CD4-positive, alpha-beta T cell treated with Interferon gamma for 1 hour (primary cell): ENCODE data around the gene TMEM37.

ENCODE experiments used
- DNase-seq: peaks from one replicate; pipeline ENCODE4 v3.0.0-alpha.2; 2020

The TMEM37 gene

DNA sequence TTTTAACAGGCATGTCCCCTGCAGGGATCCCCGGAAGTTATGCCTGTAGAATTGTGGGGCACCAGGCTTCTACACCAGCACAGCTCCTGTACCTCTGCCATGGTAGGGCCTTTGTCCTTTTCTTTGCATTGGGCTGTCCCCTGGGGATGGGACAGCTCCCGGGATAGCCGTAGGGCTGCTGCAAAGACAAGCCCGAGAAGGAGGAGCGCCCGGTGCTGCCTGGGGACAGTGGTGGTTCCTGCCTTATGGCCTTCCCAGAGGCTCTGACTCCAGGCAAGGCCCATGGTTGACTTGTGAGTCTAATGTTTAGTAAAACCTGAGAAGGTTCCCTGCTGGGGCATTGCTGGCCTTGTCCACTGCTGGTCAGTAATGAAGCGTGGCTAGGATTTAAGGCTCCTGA, 30.9 kb downstream of the TMEM37 start:
- DNase-seq = no peak

DNA sequence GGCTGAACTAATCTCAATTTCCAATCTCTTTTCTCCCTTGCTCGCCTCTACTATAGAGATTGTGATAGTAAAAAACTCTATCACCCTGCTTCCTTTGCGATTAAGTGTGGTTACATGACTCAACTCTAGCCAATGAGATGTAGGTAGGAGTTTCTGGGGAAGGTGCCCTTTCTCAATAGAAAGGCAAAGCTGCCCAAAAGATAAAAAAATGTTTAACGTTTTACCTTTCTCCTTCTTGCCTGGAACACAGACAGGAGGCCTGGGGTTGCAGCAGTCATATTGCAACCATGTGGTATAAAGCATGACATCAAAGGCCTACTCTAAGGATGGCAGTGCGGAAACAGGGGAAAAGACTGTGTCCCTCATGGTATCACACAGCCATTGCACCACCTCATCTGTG, 31.5 kb downstream of the TMEM37 start:
- no peak for DNase-seq

DNA sequence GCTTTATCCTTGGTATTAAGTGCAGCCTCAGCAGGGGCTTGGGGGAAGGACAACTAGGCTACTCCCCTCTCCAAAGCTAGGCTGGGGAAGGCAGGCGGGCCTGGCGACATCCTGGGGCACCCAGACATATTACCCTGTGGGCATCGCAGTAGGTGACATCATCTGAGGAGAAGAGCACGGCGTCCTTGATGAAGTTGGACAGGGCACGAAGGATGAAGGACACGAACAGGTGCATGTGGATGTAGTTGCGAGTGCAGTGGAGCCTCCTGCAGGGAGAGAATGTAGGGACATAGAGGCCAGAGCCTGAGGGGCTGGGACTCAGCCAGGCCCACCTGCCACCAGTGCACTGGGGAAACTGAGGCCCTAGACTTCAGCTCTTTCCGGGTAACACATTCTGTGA, 32.3 kb downstream of the TMEM37 start:
- no peak for DNase-seq

DNA sequence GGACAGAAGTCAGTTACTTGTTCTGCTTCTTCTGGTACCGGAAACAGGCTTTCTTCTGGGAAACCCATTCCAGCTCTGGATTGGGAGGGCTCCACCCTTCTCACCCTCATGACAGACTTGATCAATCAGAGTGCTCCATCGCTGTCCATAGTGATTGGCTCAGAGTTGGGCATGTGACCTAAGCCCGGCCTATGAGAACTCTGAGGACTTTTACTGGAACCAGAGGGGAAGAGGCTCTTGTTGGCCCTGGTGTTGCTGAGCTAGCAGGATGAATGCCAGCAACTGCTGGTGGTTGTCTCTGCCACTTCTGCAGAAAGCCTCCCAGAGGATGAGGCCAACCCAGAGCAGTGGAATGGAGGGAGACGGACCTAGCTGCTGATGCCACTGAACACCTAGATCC, 33.3 kb downstream of the TMEM37 start:
- no peak for DNase-seq

GRCh38 chr2:119465687-119466086, 34.0 kb downstream of the TMEM37 start:
- no peak for DNase-seq

DNA sequence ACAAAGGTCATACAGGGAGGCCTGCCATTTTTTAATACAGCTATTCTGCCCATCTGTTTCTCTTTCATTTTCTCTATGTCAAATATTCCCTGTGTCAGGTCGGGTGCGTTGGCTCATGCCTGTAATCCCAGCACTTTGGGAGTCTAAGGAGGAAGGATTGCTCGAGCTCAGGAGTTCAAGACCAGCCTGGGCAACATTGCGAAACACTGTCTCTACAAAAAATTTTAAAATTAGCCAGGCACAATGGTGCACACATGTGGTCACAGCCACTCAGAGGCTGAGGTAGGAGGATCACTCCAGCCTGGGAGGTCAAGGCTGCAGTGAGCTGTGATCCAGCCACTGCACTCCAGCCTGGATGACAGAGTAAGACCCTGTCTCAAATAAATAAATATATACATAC, 34.7 kb downstream of the TMEM37 start:
- no peak for DNase-seq

DNA sequence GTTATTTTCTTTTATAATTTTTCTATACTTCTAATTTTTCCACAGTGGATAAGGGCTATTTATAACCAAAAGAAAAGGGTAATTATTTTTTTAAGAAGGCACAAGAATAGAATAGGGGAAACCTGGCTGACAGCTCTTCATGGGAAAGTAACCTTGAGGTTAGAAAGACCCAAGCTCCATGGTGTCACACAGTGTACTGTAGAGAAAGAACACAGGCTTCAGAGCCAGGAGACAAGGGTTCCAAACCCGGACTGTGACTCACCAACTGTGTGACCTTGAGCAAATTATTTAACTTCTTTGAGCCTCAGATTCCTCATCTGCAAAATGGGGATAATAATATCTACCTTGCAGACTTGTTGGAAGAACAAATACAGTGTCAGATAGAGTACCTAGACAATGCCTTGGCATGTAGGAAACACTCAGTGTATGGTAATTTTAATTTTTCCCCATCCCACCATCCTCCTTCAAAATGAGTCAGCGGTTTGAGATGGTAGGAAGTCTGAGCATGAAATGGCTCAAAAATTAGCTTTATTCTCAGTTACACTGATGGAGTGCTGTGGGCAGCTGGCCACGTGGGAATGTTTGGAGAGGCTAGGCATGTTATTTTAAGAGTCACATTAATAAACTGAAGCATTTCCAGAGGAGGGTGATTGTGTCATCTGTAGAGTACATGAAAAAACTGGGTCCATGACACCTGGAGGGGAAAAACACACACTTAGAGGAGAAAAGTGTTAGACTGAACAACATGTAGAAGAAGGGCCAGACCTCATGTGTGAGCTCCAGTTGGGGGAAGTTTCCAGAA, 36.7 kb downstream of the TMEM37 start:
- no peak for DNase-seq

DNA sequence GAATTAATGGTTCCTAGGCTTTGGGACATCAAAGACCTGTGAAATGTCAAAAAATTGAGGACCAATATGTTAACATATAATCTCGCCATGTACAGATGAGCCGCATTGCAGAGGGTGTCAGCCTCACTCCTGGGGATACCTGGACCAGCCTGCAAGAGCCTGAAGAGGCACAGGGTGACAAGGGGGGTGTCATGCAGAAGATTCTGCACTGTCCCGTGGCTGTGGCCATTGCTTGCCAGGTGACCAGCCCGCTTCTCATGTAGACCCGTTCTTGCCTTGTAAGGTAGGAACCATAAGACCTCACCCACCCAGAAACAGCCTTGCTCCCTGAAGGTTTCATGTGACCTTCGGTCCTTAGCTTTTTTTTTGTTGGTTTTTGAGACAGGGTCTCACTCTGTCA, 37.5 kb downstream of the TMEM37 start:
- no peak for DNase-seq

- no peak for DNase-seq
Measured at GRCh38 chr2:119469661-119470297, 38.1 kb downstream of the TMEM37 start.

DNA sequence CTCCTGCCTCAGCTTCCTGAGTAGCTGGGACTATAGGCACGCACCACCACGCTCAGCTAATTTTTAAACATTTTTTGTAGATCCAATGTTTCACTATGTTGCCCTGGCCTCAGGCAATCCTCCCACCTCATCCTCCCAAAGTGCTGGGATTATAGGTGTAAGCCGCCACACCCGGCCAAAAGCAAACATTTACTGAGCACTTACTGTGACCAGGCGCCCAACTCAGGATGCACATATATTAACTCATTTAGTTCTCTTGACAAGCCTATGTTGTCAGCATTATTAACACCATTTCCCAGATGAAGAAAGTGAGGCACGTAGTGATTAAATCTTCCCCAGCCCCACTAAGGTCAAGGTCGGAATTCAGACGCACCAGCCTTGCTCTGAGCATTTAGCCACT, 41.1 kb downstream of the TMEM37 start:
- no peak for DNase-seq

- no peak for DNase-seq
Measured at GRCh38 chr2:119473621-119474370, 42.1 kb downstream of the TMEM37 start.

GRCh38 chr2:119474371-119475224, 42.9 kb downstream of the TMEM37 start:
- DNase-seq = no peak

- no peak for DNase-seq
Measured at GRCh38 chr2:119475225-119475856, 43.7 kb downstream of the TMEM37 start.

DNA sequence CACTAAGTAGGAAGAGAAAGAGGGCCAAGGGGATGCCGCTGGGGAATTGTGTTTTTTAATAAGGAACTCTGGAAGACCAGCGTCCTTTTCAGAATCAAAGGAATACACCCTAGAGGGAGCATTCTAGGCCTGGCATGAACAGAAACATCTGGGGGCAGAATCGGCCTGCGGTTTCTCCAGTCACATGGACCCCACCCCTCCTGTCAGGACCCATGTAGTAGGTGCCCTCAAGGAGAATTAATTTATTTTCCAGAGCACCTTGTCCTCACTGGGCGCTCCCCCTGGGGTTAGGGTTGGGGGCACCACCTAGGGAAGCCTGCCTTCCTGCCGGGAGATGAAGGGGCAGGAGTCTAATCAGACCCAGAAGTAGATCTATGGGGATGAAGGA, 44.2 kb downstream of the TMEM37 start:
- no peak for DNase-seq

DNA sequence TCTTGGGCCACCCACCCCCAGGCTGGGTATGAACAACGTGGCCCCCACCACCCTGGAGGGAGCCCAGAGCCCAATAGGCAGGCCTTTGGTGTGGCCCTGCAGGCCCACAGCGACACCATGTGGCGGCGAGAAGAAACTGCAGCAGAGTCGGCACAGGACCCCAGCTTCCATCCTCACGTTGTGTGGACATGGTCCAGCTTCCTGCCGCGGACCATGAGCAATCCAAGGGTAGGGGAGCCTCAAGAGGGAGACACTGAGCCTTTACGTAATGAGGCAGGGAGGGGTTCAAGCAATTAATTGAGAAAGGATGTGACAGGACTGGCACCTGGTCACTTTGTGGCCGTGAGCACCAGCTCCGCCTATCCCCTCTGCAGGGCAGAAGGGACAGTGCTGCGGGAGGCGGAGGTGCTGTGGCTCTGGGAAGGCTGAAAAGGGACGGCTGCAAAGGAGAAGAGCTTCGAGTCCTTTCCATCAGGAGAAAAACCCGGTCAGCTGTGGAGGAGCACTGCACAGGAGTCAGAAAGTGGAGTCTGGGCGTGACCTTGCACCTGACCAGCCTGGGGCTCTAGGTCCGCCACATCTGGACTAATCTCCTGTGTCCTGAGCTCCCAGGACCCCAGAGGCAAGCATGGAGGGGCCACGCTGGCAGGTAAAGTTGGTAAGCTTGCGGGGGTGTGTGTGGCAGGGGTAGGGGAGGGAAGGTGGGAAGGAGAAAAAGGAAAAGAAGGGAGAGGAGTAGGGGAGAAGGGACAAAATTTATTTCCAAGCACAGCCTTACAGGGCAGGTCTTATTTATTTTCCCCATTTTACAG, 44.9 kb downstream of the TMEM37 start:
- DNase-seq = peak; percentile 7

- DNase-seq = no peak
Measured at GRCh38 chr2:119477113-119477505, 45.5 kb downstream of the TMEM37 start.

- no peak for DNase-seq
Measured at GRCh38 chr2:119478188-119478977, 46.7 kb downstream of the TMEM37 start.

- no peak for DNase-seq
Measured at GRCh38 chr2:119478978-119479295, 47.3 kb downstream of the TMEM37 start.

DNA sequence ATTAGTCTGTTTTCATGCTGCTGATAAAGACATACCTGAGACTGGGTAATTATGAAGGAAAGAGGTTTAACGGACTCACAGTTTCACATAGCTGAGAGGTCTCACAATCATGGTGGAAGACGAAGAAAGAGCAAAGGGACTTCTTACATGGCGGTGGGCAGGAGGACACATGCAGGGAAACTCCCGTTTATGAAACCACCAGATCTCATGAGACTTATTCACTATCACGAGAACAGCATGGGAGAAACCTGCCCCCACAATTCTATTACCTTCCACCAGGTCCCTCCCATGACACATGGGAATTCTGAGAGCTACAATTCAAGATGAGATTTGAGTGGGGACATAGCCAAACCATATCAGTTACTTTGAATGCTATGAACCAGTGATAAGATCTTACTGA, 48.5 kb downstream of the TMEM37 start:
- no peak for DNase-seq

DNA sequence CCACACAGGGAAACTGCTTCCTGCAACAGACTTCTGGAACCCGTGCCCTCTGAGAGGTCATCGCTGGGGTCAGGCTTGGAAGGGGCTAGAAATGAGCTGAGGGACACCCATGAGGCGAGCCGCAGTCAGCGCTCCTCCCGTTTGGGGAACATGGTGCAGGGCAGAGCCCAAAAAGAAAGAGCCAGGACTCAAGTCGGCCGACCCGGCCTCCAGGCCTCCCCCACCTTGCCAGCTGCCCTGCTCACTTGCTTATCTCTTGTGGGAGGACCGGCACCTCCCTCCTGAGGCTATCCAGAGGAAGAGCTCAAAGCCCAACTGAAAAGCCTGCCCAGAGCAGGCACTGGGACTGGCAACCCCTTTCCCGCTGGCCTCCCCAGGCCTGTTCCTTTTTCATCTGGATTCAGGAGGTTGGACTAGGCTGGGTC, 49.1 kb downstream of the TMEM37 start:
- DNase-seq = no peak
